SHP77 (cell line): ENCODE measurements around the gene KCNJ11.
"Not testable (repeated sequence)": the region's sequence is repeated elsewhere in the genome, so short reads cannot be mapped to it uniquely, and the experiment has no call there.

Experiments
- DNase-seq, 2 experiments: peaks; one replicate each; lab custom pipeline; 2025; lab: John Stamatoyannopoulos, UW

Gene KCNJ11

DNA sequence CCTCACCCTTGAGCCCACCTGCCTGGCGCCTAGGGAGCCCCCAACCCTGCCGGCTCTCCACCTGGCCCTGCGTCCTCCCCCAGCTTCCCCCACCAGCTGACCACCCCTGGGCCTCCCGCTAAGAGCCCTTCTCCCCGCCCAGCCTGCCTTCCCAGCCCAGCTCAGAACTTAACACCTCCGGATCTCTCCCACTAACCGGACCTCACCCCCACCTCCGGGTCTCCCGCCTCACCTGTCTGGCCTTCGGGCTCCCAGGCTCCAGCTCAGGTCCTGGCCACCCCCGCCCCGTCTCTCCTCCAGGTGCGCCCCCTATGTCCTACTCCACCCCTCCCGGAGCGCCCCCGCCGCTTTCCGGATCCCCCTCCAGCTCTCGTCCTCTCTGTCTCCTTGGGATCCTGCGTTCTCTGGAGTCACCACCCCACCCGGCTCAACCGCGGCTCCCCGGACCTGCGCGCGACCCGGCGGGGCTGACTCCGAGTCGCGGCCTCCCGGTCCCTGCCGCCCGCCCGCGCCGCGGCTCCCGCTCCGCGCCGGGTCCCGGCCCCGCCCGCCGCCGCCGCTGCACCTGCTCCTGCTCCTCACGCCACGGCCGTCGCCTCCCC, at the start of gene KCNJ11:
Gene KCNJ11, minus strand, starts transcription at position 51 of the 602 bp plus-strand sequence. CDS start 568 bp downstream, outside the sequence.
- DNase-seq, result no peak

DNA sequence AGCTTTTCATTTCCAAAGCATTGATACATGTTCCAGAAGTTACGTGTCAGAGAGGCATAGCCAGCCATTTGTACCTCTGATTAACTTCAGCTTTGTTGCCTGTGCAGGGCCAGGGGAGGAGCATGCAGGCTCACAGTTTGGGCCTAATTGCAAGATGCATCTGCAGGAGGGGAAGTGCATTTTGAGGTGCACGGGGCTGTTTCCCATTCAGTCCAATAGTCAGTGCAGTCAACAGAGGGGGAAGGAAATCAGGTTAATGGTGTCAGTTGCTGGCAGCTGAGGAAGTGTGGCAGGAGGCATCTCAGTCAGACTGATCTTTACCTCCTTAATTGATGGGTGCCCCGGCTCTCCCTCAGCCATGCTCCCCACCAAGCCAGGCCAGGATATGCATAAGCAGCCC, 48.9 kb upstream of the KCNJ11 start:
- DNase-seq, result no peak

DNA sequence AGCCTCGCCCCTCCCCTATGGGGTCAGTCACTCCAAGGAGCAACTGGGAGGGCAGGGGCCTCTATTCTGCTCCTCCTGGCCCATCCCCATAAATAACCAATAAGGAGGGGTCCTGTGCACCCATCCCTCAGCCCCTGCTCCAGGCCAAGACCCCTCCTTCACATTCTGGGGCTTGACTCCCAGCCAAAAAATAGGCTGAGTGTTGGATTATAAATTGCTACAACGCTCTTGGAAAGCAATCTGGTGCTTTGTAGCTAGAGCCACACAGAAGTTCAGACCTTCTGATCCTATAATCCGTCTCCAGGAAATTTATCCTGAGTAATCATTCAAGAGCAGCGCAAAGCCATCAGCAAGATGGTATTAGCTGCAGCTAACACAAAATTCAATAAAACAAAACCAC, 45.6 kb upstream of the KCNJ11 start:
- no peak for DNase-seq

DNA sequence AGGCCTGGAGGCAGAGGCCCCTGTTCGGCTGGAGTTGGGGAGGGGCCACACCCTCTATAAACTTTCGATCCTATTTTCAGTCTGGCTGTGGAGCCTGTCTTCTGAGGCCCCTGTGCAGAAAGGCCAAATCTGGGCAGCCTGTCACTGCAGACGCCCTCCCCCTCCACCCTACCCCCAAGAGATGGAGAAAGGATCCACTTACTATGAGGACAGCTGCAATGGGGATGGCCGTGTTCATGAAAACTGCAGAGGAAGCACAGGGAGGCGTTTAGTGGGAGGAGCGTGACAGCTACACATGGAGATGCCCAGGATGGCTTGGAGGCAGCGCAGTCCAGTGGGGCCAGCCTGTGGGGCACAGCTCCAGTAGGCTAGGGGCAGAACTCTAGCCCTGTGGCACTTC, 43.5 kb upstream of the KCNJ11 start:
- peak in 1 of 2 experiments; percentile 4 for DNase-seq

DNA sequence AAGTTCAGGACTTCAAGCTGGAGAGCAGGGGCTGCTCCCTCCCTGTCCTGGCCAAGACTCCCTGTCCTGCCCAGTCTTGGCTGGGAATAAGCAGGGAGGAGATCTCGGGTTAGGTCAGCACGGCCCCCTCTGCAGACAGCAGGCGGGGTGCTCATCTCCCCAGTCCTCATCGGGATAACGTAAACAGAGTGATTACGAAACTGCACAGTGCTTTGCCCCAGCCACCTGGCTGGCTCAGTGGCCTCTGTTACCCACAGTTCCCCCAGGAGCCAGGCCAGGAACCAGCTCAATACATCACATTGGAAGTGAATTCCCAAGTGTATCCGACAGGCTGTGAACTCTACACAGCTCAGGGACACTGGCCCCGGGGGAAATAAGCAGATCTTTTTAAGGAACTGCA, 42.7 kb upstream of the KCNJ11 start:
- DNase-seq, result no peak

DNA sequence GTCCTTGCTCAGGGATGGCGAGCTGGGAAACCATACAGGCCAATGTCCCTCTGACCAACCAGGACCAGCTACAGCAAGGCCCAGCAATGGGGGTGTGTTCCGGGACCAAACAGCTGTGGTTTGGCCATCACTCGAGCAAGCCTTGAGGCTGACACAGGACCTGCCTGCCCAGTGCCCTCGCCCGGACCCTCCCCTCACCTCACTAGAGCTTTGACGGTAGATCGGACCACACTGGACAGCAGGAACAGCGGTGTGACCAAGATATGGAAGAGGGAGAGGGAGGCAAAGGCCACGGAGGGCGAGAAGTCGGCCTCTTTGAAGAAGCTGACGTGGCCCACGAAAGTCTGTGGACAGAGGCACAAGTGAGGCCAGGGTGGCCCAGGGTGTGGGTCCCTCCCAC, 42.2 kb upstream of the KCNJ11 start:
- DNase-seq, result no peak

DNA sequence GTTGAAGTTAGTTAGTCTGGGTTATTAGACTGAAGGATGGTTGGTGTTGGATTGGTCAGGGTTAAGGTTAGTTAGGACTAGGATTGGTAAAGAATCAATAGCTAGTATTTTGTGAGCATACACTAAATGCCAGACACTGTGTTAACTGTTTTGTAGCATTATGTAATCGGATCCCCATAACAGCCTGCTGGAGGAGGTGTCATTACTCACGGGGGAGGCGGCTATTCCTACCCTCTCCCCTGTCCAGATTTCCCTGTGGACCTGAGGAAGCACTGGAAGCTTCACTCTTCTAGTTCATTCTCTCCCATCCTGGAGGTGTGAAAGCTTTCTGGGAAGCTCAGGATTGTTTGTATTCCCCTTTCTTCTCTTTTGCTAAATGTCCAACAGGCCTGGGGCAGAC, 40.5 kb upstream of the KCNJ11 start:
- no peak for DNase-seq

DNA sequence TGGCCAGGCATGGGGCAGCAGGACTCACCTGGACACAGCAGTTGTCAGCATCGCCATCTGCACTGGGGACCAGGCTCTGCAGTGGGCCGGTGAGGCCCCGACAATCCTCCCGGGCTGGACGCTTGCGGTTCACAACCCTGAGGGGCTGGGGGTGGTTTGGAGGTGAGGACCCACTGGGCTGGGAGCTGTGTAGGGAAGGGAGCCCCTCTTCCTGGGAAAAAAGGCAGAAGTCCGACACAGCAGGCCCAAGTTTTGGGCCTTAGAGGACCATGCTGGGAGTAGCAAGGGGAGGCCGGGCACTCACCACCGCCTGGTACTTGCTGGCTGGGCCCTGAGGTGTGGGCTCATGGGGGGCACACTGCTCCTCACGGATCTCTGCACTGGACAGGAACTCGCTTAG, 39.8 kb upstream of the KCNJ11 start:
- DNase-seq, result no peak

DNA sequence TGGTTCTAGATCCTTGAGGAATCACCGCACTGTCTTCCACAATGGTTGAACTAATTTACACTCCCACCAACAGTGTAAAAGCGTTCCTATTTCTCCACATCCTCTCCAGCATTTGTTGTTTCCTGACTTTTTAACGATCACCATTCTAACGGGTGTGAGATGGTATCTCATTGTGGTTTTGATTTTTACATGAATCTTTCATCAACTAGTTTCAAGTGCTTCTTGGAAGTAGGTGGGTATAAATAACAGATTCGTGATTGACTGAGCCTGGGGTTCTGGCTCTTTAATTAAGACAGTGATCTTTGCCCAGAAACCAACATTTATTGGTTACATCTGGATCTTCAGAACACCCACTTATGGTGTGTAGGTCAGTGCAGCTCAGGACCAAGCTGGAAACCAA, 37.8 kb upstream of the KCNJ11 start:
- not testable (repeated sequence) for DNase-seq

DNA sequence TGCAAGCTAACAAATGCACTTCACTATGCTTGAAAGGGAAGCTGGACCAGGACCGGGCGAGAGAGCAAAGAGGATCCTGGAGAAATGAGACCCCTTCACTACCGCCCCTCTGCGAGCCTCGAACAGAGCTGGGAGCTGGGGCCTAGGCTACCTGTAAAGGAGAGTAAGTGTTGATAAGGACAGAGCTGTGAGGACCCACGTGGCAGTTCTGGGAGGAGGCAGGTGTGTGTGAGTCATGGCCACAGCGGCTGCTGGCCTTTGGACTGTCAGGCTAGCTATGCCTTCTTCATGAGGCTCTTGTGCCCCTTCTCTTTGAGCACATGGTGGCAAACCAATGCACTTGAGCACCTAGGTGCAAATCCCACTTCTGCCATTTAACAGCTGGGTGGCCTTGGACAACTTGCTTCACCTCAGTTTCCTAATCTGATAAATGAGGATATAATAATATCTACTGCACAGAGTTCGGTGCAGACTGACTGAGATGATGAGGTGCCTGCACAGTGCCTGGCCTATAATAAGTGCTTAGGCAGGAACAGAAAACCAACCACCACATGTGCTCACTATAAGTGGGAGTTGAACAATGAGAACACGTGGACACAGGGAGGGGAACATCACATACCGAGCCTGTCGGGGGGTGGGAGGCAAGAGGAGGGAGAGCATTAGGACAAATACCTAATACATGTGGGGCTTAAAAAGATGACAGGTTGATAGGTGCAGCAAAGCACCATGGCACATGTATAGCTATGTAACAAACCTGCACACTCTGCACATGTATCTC, 35.3 kb upstream of the KCNJ11 start:
- DNase-seq, result no peak

DNA sequence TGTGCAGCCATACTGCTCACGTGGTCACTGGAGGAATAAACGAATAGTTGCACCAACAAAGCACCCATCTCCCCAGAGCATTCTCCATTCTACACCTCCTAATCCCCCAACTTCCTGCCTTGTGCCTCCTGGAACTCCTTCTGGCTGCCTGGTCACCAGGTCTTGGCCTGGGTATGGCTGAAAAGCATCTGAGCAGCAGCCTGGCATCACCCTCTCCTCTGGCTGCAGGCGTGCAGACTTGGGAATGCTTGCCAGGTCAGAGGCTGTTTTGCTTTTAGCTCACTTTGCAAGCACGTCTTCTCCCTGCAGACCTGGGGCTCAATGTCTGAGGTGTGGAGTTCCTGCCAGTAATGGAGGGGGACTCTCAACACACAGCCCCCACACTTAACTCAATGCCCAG, 33.3 kb upstream of the KCNJ11 start:
- DNase-seq, result no peak

DNA sequence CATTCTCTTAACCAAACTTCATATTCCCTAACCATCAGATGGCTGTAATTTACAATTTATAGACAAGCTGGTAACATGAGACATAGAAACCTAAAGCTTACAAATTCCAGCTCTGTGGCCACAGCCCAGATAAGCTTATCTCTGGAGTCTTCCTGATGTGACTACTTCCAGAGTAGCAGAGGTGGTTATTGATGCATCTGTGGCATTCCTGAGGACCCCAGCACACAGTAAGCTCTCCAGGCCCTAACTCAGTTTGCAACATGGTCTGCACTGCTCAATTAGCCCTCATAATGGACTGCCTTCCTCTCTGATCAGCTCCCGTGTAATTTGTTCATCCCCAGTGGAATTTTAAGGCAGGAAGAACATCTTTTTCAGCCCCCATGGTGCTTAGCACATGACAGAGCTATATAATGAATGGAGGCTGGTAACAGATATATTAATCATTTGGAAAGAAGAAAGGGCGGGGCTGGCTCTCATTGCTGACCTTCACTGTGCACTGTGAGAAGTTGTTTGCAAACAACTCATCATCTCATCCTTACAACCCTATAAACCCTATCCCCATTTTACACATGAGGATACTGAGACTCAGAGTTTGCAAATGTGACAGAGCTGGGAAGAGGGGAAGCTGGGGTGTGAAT, 30.1 kb upstream of the KCNJ11 start:
- DNase-seq, result no peak

DNA sequence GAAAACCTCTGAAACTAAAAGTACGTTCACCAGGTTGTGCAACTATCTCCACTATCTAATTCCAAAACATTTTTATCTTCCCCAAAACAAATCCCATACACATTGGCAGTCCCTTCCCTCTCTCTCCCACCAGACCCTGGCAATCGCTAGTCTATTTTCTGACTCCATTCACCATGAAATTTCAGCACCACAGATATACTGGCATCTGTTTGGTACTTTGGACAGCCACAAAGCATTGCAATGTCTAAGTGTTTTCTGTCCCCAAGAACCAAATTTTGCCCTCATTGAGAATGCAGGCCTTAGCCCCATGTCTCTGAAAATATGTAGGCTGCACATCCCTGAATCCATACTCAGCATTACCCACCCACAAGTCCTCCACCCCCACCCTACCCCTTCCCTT, 28.0 kb upstream of the KCNJ11 start:
- DNase-seq, result no peak

DNA sequence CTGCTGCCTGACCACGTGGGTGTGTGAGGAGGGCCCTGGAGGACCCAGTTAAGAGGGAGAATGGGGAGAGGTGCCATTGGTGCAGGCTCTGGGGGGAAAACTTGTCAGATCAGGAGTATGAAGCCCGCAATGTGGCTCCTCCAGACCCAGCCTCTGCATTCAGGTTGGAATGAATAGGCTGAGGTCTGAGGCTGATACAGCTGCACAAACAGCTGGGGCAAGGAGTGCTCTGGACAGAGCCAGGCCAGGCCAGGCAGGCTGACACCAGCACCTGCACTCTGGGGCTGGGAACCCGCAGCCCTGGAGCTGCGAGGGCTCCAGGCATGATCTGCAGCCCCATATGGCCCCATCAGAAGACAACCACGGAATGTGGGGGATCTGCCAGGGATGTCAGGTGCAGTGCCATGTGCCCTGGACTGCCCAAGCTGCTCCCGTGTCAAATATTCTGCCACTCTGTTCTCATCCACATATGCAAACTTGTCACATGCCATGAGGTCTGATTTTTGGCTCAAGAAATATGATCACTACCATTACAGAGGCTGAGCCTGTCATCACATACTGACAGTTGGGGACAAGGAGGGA, 27.2 kb upstream of the KCNJ11 start:
- peak in 1 of 2 experiments; percentile 2 for DNase-seq

DNA sequence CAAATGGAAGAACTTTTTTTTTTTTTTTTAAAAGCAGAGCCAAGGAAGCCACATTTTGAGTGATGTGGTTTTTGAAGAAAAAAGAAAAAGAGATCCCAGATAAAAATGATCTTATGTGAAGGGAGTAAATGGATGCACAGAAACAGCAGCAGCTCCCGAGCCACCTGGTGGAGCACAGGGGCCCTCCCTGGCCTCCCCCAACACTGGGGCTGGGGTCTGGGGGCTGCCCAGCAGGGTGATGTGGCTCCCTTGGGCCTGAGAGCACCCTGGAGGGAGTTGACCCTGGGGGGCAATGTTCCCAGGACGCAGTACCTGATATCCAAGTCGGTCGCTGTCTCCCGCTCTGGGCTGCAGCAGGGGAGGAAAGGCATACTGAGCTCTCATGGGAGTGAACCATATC, 26.5 kb upstream of the KCNJ11 start:
- no peak for DNase-seq

DNA sequence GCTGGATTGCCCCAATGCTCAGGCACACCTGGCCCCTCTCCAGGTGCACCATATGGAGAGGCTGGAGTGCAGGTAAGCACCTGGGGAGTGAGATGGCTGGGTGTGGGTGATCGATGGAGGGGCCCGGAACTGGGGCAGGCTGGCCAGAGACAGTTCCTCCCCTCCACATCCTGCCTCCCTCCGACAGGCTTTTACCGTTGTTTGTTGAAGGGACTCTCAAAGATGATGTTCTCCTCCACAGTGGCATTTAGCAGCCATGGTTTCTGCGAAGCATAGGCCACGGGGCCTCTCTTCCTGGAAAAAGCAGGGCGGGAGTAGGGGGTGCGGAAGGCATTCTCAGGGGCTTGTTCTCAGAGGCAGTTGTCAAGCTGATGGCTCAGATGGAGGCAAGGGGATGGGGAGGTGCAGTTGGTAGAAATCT, 25.9 kb upstream of the KCNJ11 start:
- peak; percentile 17 to 21 for DNase-seq

DNA sequence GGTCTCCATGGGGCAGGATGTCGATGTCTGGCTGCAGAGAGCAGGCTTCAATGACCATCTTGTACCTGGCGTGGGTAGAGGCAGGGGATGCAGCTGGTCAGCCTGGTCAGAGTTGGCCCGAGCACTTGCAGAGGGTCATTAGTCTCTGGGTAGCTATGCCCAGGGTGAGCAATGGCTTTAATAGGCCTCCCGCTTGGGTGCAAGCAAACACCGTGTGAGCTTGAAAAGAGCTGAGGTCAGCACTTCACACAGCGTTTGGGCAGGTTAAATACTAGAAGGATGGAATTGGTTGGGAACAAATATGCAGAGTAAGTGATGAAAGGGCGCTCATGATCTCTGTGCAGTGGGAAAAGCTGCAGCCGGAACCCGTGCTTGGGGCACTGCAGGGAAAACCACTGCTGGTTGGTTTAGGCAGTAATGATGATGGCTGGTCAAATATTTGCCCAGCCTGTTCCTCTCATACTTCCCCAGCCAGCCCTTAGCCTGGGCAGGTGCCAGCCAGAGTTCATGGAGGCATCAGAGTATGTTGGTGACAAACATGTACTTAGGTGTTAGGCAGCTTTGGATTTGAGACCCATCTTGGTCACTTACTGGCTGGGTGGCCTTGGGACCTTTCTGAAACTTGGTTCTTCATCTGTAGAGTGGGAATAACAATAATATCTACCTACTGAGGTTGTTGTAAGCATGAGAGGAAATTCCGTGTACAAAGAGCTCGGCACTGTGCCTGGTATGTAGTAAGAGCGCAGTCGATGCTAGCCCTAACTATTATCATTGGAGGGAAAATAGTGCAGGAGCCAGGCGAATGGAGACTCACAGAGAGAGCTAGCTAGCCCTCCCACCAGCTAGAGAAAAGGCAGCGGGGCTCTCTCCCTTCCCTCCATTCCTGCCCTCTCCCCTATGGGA, 25.2 kb upstream of the KCNJ11 start:
- DNase-seq, result peak; percentile 76 to 80

DNA sequence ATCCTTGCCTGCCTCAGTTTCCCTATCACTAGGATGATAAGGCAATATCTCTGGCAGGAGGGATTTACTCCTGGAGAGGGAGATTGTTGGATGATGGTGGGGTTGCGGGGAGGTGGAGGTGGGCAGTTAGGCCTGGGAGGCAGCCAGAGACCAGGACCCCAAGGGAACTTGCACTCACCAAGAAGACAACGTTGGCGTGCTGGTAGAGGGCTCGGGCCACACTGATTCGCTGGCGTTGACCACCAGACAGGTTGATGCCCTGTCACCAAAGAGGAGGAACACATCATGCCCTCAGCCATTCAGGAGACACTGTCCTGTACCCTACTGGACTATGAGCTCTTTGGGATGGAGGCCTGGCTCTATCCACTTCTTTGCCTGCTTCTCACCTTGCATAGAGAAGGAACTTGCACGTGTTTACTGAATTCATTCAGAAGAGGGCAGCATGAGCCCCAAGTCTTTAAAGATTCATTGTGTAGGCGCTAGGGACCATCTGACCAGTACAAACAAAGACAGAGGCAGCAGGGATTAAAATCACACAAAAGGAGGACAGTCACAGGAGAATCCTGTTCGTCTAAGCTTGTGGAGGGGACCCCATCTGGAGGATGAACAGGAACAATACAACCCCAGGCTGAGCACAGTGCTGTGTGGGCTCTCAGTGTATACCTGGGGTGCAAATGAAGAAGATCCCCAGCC, 24.2 kb upstream of the KCNJ11 start:
- peak in 1 of 2 experiments; percentile 13 for DNase-seq

DNA sequence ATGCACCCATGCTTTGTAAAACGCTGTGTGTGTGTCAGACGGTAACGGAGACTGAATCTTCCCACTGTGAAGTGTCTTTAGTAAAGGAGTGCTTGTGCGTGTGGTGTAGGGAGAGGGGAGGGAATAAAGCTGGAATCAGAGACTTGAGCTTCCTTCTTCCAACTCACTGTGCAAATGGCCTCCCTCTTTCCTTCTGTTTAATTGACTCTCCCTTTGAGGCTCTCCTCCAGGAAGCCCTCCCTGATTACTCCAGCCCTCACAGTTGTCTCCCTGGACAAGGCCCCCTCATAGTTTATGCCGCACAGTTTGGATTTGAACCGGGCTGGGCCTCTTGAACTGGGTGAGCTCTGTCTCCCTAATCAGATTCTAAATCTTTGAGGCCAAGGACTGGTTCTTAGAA, 23.0 kb upstream of the KCNJ11 start:
- no peak for DNase-seq

DNA sequence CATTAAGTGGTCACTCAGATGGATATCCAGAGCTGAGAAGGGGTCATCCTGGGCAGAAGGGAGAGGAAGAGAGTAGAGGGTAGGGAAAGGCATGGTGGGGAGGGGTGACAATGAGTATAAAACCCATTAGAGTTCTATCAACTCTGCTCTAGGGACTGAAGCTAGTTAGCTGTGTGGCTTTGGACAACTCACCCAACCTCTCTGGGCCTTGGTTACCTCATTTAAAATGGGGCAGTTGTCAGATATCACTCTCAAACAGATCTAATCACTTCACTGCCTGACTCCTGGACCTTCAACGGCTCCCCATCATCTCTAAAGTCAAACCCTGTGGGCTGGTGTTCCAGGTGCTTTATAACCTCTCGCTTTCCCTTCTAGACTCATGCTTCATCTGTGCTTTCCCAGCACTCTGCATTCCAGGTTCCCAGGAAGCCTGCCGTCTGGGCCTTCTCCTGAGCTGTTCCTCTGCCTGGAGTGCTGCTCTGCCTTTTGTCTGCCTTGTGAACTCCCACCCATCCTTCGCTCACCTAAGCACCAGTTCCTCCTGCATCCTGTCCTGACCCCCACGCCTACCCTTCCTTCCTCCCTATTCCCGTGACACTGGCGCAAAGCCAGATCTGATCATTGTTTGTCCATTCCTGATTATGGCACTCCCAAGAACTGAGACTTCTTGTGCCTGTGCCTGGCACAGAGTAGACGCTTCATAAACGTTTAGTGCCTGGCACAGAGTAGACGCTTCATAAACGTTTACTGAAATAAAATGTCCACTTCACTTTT, 22.3 kb upstream of the KCNJ11 start:
- no peak for DNase-seq
